IMR-90 (cell line): Measurements from ENCODE around the gene TSKU. TPM values are rescaled to one million over a fixed set of nuclear protein-coding genes. Genes with fewer than 3 reads are reported as not detected.

Source experiments
- ATAC-seq: fragments of 200-7000 bp; cut with Tn5 transposase; 2 replicates; pipeline ENCODE4 v1.9.1; 2020; ENCODE audit warnings: low read depth, mild to moderate bottlenecking, moderate library complexity
- BruUV-seq: library from RNA; stranded (reverse); fragments of 400-500 nt; replicated peaks from 2 replicates; lab custom pipeline; 2021; lab: Mats Ljungman, UMichigan
- CTCF ChIA-PET: fragments of 300-600 bp; formaldehyde crosslinking; extraction: SDS; loops from one replicate; lab custom pipeline; 2021; ENCODE audit warnings: antibody characterized with exemption; lab: Yijun Ruan, JAX
- POLR2A ChIA-PET: fragments of 300-600 bp; sonication (Branson Sonifier 250); formaldehyde crosslinking; loops from one replicate; lab custom pipeline; 2022; ENCODE audit warnings: antibody characterized with exemption; ENCODE audit not compliant: unreplicated experiment; lab: Charles Lee
- DNase-seq: peaks from one replicate; pipeline ENCODE4 v3.0.0; 2013
- H2AFZ ChIP-seq: replicated peaks from 2 replicates; pipeline ENCODE3; 2013; ENCODE audit warnings: low read length, mild to moderate bottlenecking; ENCODE audit not compliant: poor library complexity
- H2AK5ac ChIP-seq: 2 replicates; pipeline ENCODE4 v1.6.1; 2013; ENCODE audit warnings: low read depth, low read length, inconsistent platforms
- H2AK9ac ChIP-seq: replicated peaks from 2 replicates; pipeline ENCODE3; 2013; ENCODE audit warnings: mild to moderate bottlenecking, low read depth, low read length, moderate library complexity; ENCODE audit not compliant: poor library complexity
- H2BK120ac ChIP-seq: 2 replicates; pipeline ENCODE4 v1.6.1; 2013; ENCODE audit warnings: low read depth, low read length, inconsistent platforms
- H2BK15ac ChIP-seq: 3 replicates; pipeline ENCODE4 v1.6.1; 2013; ENCODE audit warnings: low read depth, low read length, inconsistent platforms
- H2BK20ac ChIP-seq: 2 replicates; pipeline ENCODE4 v1.6.1; 2013; ENCODE audit warnings: low read depth, mild to moderate bottlenecking, inconsistent platforms, low read length, moderate library complexity
- H2BK5ac ChIP-seq: 2 replicates; pipeline ENCODE4 v1.6.1; 2013; ENCODE audit warnings: mild to moderate bottlenecking, low read depth, low read length, inconsistent platforms; ENCODE audit not compliant: poor library complexity, severe bottlenecking
- H3K14ac ChIP-seq: replicated peaks from 2 replicates; pipeline ENCODE4 v1.6.1; 2013; ENCODE audit warnings: low read depth, low read length, inconsistent platforms
- H3K18ac ChIP-seq: 2 replicates; pipeline ENCODE4 v1.6.1; 2013; ENCODE audit warnings: low read depth, low read length, control low read depth
- H3K23ac ChIP-seq: 2 replicates; pipeline ENCODE4 v1.6.1; 2013; ENCODE audit warnings: low read depth, low read length, inconsistent platforms
- H3K27ac ChIP-seq: 2 replicates; pipeline ENCODE4 v1.5.1; 2013; ENCODE audit warnings: mild to moderate bottlenecking, control low read depth, low read length; ENCODE audit not compliant: insufficient read depth
- H3K27me3 ChIP-seq: 2 replicates; pipeline ENCODE4 v1.6.1; 2013; ENCODE audit warnings: low read length; ENCODE audit not compliant: control insufficient read depth, insufficient read depth
- H3K36me3 ChIP-seq: 2 replicates; pipeline ENCODE4 v1.6.1; 2013; ENCODE audit warnings: low read length, mixed read lengths; ENCODE audit not compliant: control insufficient read depth, insufficient read depth
- H3K4ac ChIP-seq: 2 replicates; pipeline ENCODE4 v1.6.1; 2013; ENCODE audit warnings: low read depth, low read length, inconsistent platforms
- H3K4me1 ChIP-seq: 2 replicates; pipeline ENCODE4 v1.6.1; 2013; ENCODE audit warnings: low read length, mixed read lengths; ENCODE audit not compliant: control insufficient read depth, insufficient read depth
- H3K4me2 ChIP-seq: 2 replicates; pipeline ENCODE4 v1.6.1; 2013; ENCODE audit warnings: low read depth, mild to moderate bottlenecking, control low read depth, low read length, moderate library complexity
- H3K4me3 ChIP-seq: 2 replicates; pipeline ENCODE4 v1.5.1; 2013; ENCODE audit warnings: low read depth, mild to moderate bottlenecking, control low read depth, low read length, moderate library complexity; ENCODE audit not compliant: insufficient read depth
- H3K56ac ChIP-seq: 2 replicates; pipeline ENCODE4 v1.6.1; 2013; ENCODE audit warnings: low read length, inconsistent platforms; ENCODE audit not compliant: insufficient read depth; ENCODE audit errors: extremely low read depth
- H3K79me1 ChIP-seq, 2 experiments: 2 replicates each; pipeline ENCODE4 v1.6.1; 2013; ENCODE audit warnings: low read length in 2 of 2, inconsistent platforms in 1 of 2, low read depth in 1 of 2
- H3K9ac ChIP-seq: 2 replicates; pipeline ENCODE4 v1.6.1; 2013; ENCODE audit warnings: low read depth, low read length, control low read depth
- H3K9me1 ChIP-seq: 2 replicates; pipeline ENCODE4 v1.6.1; 2013; ENCODE audit warnings: low read length, inconsistent platforms; ENCODE audit not compliant: insufficient read depth
- H3K9me3 ChIP-seq: 2 replicates; pipeline ENCODE4 v1.6.1; 2013; ENCODE audit warnings: low read length; ENCODE audit not compliant: control insufficient read depth, insufficient read depth
- H4K20me1 ChIP-seq: 2 replicates; pipeline ENCODE4 v1.6.1; 2013; ENCODE audit warnings: low read length, inconsistent platforms; ENCODE audit not compliant: insufficient read depth
- H4K5ac ChIP-seq: 2 replicates; pipeline ENCODE4 v1.6.1; 2013; ENCODE audit warnings: mild to moderate bottlenecking, low read depth, low read length, control low read depth
- H4K8ac ChIP-seq, 2 experiments: 2 replicates each; pipeline ENCODE4 v1.6.1; 2013; ENCODE audit warnings: low read depth in 2 of 2, low read length in 2 of 2, control low read depth in 1 of 2, inconsistent platforms in 1 of 2
- H4K91ac ChIP-seq: 2 replicates; pipeline ENCODE4 v1.6.1; 2013; ENCODE audit warnings: low read depth, low read length, inconsistent platforms; ENCODE audit not compliant: insufficient read depth
- CEBPB ChIP-seq: IDR thresholded peaks from 2 replicates; pipeline ENCODE4 v1.6.1; 2012; ENCODE audit warnings: low read depth, low read length, improper control_type of control experiment
- NFE2L2 ChIP-seq: fragments of 150-350 bp; IDR thresholded peaks from 2 replicates; pipeline ENCODE4 v1.6.1; 2016; ENCODE audit warnings: low read depth, mild to moderate bottlenecking, low read length
- RAD21 ChIP-seq: IDR thresholded peaks from 2 replicates; pipeline ENCODE4 v1.6.1; 2012; ENCODE audit warnings: low read length, improper control_type of control experiment
- RCOR1 ChIP-seq: IDR thresholded peaks from 2 replicates; pipeline ENCODE4 v1.6.1; 2012; ENCODE audit warnings: mild to moderate bottlenecking, low read length, improper control_type of control experiment; ENCODE audit not compliant: insufficient replicate concordance
- RFX5 ChIP-seq: IDR thresholded peaks from 2 replicates; pipeline ENCODE4 v1.8.0; 2012; ENCODE audit warnings: low read depth, mild to moderate bottlenecking, low read length, moderate library complexity
- WGBS, 2 experiments: methylation state at CpG; one replicate each; pipeline versions ENCODE4 v1.1.5 to v1.1.7; 2013; ENCODE audit warnings: missing lambda C conversion rate in 2 of 2; ENCODE audit not compliant: insufficient read length in 1 of 2; ENCODE audit errors: extremely low coverage in 2 of 2; 5-methylcytosine and 5-hydroxymethylcytosine counted together
- dilution Hi-C: fragments of 300-500 bp; cut with HindIII; formaldehyde crosslinking; loops from one replicate; pipeline ENCODE4 v1.14.3; 2018; ENCODE audit warnings: low sequenced_read_pairs; ENCODE audit not compliant: unreplicated experiment
- in situ Hi-C: fragments of 300-500 bp; cut with MboI; formaldehyde crosslinking; loops from 3 replicates; pipeline ENCODE4 v1.14.3; 2019; ENCODE audit warnings: low sequenced_read_pairs, inconsistent platforms, mixed read lengths
- intact Hi-C: fragments of 100-400 bp; cut with micrococcal nuclease; formaldehyde crosslinking; loops from 2 replicates; pipeline ENCODE4 v1.10.0; 2022
- polyA plus RNA-seq, 3 experiments: library from polyadenylated mRNA; depleted of rRNA; stranded (reverse); fragments of >200 nt; gene quantifications; 2 replicates each; pipeline ENCODE4 v1.2.3, GENCODE V29; 2012; ENCODE audit warnings: low replicate concordance in 1 of 3
- total RNA-seq: library from RNA; depleted of rRNA; stranded (reverse); fragments of >200 nt; gene quantifications from 2 replicates; pipeline ENCODE4 v1.2.3, GENCODE V29; 2012
- TF ChIP-seq, protein P1 (sequence below): conservative IDR thresholded peaks from 2 replicates; pipeline ENCODE4 v1.5.1; 2012; ENCODE audit warnings: mild to moderate bottlenecking, low read depth, low read length, improper control_type of control experiment

The TSKU gene
- total and polyA plus RNA-seq, 2 of the 4 experiments (the other 2 are of a cell fraction): 6.8 to 26.6 TPM

DNA sequence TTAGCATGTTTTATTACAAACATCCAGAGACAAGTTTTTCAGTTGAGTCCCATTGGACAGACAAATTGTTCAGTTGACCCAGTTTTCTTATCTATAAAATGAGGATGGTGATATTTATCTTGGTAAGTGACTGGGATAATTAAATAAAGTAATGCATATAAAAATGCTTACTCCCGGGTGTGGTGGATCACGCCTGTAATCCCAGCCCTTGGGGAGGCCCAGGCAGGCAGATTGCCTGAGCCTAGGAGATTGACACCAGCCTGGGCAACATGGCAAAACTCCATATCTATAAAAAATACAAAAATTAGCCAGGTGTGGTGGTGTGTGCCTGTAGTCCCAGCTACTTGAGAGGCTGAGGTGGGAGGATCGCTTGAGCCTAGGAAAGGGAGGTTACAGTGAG is 61.9 kb downstream of the TSKU start:
- H3K27me3 ChIP-seq: peaks cover 40% of the 10 kb centered on the region
- no peak overlapping the region for H4K91ac ChIP-seq
- H3K14ac ChIP-seq: no peak overlapping the region
- H3K36me3 ChIP-seq: no peaks in the 10 kb centered on the region
- H3K4me1 ChIP-seq: no peaks in the 10 kb centered on the region
- no peak for ATAC-seq
- no peak overlapping the region for H2BK20ac ChIP-seq
- TF ChIP-seq RCOR1: no peak
- TF ChIP-seq NFE2L2: no peak
- TF ChIP-seq CEBPB: no peak
- TF ChIP-seq, protein P1, sequence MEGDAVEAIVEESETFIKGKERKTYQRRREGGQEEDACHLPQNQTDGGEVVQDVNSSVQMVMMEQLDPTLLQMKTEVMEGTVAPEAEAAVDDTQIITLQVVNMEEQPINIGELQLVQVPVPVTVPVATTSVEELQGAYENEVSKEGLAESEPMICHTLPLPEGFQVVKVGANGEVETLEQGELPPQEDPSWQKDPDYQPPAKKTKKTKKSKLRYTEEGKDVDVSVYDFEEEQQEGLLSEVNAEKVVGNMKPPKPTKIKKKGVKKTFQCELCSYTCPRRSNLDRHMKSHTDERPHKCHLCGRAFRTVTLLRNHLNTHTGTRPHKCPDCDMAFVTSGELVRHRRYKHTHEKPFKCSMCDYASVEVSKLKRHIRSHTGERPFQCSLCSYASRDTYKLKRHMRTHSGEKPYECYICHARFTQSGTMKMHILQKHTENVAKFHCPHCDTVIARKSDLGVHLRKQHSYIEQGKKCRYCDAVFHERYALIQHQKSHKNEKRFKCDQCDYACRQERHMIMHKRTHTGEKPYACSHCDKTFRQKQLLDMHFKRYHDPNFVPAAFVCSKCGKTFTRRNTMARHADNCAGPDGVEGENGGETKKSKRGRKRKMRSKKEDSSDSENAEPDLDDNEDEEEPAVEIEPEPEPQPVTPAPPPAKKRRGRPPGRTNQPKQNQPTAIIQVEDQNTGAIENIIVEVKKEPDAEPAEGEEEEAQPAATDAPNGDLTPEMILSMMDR: no peak
- no peak for TF ChIP-seq RAD21
- no peak for TF ChIP-seq RFX5
- H2AK9ac ChIP-seq: no peak overlapping the region
- in situ Hi-C loops: no loop called here
- H3K79me1 ChIP-seq: no peaks in the 10 kb centered on the region
- POLR2A ChIA-PET: no interaction called here
- H4K20me1 ChIP-seq: no peaks in the 10 kb centered on the region
- no peak overlapping the region for H3K4me3 ChIP-seq
- H3K27ac ChIP-seq: no peak overlapping the region
- H3K9ac ChIP-seq: no peak overlapping the region
- no peak overlapping the region for H3K4ac ChIP-seq
- H4K5ac ChIP-seq: no peak overlapping the region
- no peak overlapping the region for H4K8ac ChIP-seq
- H3K23ac ChIP-seq: no peak overlapping the region
- H2BK15ac ChIP-seq: no peak overlapping the region
- no peaks in the 10 kb centered on the region for H3K9me1 ChIP-seq
- H3K4me2 ChIP-seq: no peak overlapping the region
- no CpG with 5 or more reads among the region's 3 CpGs for WGBS, 2 experiments
- CTCF ChIA-PET: no interaction called here
- no TSS peak for BruUV-seq
- no peak overlapping the region for H3K56ac ChIP-seq
- no peak overlapping the region for H2BK120ac ChIP-seq
- peaks cover 2% of the 10 kb centered on the region; the same call in 1 of the 2 replicates for H3K9me3 ChIP-seq
- no peak overlapping the region for H2BK5ac ChIP-seq
- dilution Hi-C loops: no loop called here
- DNase-seq: no peak
- no peak overlapping the region for H2AK5ac ChIP-seq
- no peak overlapping the region for H3K18ac ChIP-seq
- H2AFZ ChIP-seq: no peak overlapping the region
- intact Hi-C loops: no loop called here
